Ecto neural progenitor cell (in vitro differentiated cells): ENCODE measurements around the gene BAZ1B.
"Not testable (repeated sequence)": the region's sequence is repeated elsewhere in the genome, so short reads cannot be mapped to it uniquely, and the experiment has no call there.

Experiments used
- DNase-seq: peaks from one replicate; pipeline ENCODE4 v3.0.0-alpha.2; 2018; ENCODE audit warnings: low spot score

The BAZ1B gene

GRCh38 chr7:73442903-73443500 is 79.1 kb downstream of the BAZ1B start:
- DNase-seq, result no peak

GRCh38 chr7:73442222-73442902 is 79.7 kb downstream of the BAZ1B start:
- DNase-seq, result no peak

GRCh38 chr7:73439410-73439704 is 82.7 kb downstream of the BAZ1B start:
- no peak for DNase-seq

- DNase-seq, result no peak
Observed at GRCh38 chr7:73438547-73439409, 83.3 kb downstream of the BAZ1B start.

GRCh38 chr7:73437621-73438416 is 84.3 kb downstream of the BAZ1B start:
- no peak for DNase-seq

DNA sequence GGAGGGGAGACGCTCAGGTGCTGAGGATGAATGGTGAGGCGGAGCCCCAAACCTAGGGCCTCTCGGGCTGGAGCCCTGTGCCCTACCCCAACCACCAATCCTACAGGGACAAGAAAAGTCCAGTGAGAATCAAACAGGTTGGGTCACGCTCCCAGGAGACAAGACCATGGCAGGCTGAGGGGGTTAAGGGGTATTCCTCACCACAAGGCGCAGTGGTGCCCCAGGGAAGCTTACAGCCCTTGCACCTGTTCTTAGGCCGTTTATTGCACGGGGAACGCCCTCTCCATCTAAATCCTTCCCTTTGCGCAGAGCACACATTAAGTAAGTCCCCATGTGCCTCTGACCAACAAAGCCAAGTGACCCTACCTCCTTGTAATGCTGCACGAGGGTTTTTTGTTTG is 85.0 kb downstream of the BAZ1B start:
- DNase-seq, result no peak

DNA sequence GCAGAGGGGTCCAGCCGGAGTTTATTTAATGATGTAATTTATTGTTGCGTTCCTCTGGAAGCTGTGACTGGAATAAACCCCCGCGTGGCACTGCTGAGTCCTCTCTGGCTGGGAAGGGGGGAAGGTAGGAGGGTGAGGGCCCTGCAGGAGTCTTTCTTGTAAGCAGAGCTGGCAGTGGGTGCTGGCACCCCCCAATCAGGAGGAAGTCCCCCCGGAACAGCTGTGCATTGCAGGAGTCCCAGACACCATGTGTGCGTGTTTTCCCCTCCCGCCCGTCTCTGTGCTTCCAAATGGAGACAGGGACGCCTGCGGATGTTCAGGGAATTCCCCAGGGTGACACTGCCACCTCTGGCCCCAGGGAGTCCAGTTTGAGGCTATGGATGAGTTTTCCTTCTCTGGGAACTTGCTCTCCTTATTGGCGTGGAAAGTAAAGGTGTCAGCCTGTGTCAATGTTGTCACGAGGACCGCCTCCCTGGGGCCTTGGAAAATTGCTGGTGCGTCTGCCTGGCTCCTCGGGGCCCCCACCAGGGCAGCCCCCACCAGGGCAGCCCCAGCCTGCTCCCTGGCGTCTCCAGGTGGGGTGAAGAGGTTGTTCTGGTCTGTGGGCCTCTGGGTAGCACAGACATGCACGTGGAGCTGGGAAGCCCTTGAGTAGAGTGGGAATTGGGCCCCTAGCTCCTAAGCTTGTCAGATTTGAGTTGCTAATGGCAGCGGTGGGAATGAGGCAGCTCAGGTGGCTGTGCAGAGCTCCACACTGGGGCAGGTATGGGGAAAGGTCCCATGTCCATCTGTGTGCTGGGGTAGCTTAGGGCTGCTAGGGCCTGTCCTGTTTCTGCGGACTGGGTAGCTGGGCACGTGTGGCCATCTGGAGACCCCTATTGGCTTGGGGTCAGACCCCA is 85.8 kb downstream of the BAZ1B start:
- no peak for DNase-seq

DNA sequence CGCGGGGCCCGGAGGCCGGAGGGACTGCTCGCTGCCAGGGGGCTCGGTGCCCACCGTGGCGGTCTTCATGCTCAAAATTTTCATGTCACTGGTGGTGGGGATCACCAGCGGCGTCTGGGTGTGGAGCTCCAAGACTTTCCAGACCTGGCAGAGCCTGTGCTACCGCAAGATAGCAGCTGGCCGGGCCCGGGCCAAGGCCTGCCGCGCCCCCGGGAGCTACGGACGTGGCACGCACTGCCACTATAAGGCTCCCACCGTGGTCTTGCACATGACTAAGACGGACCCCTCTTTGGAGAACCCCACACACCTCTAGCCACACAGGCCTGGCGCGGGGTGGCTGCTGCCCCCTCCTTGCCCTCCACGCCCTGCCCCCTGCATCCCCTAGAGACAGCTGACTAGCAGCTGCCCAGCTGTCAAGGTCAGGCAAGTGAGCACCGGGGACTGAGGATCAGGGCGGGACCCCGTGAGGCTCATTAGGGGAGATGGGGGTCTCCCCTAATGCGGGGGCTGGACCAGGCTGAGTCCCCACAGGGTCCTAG is 86.6 kb downstream of the BAZ1B start:
- DNase-seq, result no peak

- DNase-seq, result no peak
Observed at GRCh38 chr7:73434701-73435069, 87.4 kb downstream of the BAZ1B start.

DNA sequence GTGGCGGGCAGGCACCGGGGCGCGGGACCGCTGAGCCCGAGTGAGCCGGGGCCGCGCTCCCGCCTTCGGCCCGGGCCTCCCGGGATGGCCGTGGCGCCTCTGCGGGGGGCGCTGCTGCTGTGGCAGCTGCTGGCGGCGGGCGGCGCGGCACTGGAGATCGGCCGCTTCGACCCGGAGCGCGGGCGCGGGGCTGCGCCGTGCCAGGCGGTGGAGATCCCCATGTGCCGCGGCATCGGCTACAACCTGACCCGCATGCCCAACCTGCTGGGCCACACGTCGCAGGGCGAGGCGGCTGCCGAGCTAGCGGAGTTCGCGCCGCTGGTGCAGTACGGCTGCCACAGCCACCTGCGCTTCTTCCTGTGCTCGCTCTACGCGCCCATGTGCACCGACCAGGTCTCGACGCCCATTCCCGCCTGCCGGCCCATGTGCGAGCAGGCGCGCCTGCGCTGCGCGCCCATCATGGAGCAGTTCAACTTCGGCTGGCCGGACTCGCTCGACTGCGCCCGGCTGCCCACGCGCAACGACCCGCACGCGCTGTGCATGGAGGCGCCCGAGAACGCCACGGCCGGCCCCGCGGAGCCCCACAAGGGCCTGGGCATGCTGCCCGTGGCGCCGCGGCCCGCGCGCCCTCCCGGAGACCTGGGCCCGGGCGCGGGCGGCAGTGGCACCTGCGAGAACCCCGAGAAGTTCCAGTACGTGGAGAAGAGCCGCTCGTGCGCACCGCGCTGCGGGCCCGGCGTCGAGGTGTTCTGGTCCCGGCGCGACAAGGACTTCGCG is 88.0 kb downstream of the BAZ1B start:
- DNase-seq, result no peak

- no peak for DNase-seq
Observed at GRCh38 chr7:73432676-73433075, 89.4 kb downstream of the BAZ1B start.

GRCh38 chr7:73431041-73431835 is 90.9 kb downstream of the BAZ1B start:
- DNase-seq, result no peak

- not testable (repeated sequence) for DNase-seq
Observed at GRCh38 chr7:73430540-73430939, 91.6 kb downstream of the BAZ1B start.

DNA sequence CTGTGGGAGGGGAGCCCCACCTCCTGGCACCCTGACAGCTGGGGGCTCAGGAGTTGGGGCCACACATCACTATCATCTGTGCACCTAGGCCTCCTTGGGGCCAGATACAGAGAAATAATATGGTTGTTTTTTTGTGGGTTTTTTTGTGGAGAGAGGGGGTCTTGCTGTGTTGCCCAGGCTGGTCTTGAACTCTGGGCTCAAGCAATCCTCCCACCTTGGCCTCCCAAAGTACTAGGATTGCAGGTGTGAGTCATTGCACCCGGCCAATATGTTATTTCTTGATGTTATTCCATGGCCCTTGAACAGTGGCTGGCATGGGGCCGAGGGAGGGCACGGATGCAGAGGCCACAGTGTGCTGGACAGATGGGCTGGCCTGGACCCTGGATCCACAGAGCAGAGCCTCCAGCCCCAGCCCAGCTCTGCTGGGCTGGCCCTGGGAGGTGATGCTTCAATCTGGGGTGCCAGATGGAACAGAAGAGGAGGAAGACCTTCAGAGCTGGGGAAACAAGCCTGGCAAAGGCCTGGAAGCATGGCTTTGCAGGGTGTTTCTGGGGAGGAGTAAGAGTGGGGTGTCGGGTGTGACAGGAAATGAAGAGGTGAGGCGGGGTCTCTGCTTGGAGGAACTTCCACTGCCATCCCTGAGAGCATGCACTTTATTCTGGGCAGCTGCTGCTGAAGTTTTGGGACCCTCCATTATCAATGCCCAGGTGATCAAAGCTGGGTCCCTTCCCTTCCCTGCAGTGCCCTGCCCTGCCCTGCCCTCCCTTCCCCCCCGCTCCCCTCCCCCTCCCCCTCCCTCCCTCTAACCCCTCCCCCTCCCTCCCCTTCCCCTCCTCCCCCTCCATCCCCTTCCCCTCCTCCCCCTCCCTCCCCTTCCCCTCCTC is 92.2 kb downstream of the BAZ1B start:
- no peak for DNase-seq

DNA sequence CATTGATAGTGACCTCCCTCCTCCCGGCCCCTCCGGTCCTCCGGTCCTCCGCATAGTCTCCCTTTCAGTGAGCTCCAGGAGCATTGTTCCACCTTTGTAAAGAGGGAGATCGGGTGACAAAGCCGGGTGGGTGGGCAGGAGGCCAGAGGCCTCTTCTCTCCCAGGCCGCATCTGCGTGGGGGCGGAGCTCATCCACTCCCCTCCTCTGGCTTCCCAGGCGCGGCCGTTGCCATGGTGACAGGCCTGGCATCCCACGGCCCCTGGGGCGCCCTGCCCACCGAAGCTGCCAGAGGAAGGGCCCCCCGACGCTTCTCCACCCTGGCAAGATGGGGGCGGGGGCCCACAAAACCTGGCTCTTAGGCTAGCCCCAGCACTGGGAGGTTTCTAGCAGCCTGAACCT is 92.9 kb downstream of the BAZ1B start:
- peak; percentile 94 for DNase-seq

GRCh38 chr7:73427902-73428787 is 93.9 kb downstream of the BAZ1B start:
- DNase-seq, result no peak

GRCh38 chr7:73426016-73426415 is 96.1 kb downstream of the BAZ1B start:
- DNase-seq, result no peak
